ENCODE data around the gene KPNA2.
A peak's percentile ranks its signal among the peaks of the same experiment; 100 is the strongest.
"Not testable (repeated sequence)": the region's sequence is repeated elsewhere in the genome, so short reads cannot be mapped to it uniquely, and the experiment has no call there.

KPNA2 gene

GRCh38 chr17:68020409-68020756, 15.2 kb upstream of the KPNA2 start:
- no peak for DNase-seq (ENCODE audit: low spot score)

GRCh38 chr17:68020791-68021190, 14.7 kb upstream of the KPNA2 start:
- DNase-seq (ENCODE audit: low spot score) = not testable (repeated sequence)

- DNase-seq (ENCODE audit: low spot score) = no peak
Measured at GRCh38 chr17:68021963-68022362, 13.6 kb upstream of the KPNA2 start.

GRCh38 chr17:68022547-68022946, 13.0 kb upstream of the KPNA2 start:
- DNase-seq (ENCODE audit: low spot score) = not testable (repeated sequence)

GRCh38 chr17:68029512-68030215, 5.9 kb upstream of the KPNA2 start:
- no peak for DNase-seq (ENCODE audit: low spot score)

- no peak for DNase-seq (ENCODE audit: low spot score)
Measured at GRCh38 chr17:68033636-68034451, 1.7 kb upstream of the KPNA2 start.

- no peak for DNase-seq (ENCODE audit: low spot score)
Measured at GRCh38 chr17:68034452-68034776, 1.1 kb upstream of the KPNA2 start.

- DNase-seq (ENCODE audit: low spot score) = peak; percentile 91
Measured at GRCh38 chr17:68035131-68035522, 408 bp upstream of the KPNA2 start.

GRCh38 chr17:68036304-68037147, 991 bp downstream of the KPNA2 start:
- DNase-seq (ENCODE audit: low spot score) = no peak

GRCh38 chr17:68047153-68047846, 11.8 kb downstream of the KPNA2 start:
- DNase-seq (ENCODE audit: low spot score) = no peak

GRCh38 chr17:68047890-68048542, 12.5 kb downstream of the KPNA2 start:
- not testable (repeated sequence) for DNase-seq (ENCODE audit: low spot score)

GRCh38 chr17:68048996-68049395, 13.5 kb downstream of the KPNA2 start:
- no peak for DNase-seq (ENCODE audit: low spot score)

GRCh38 chr17:68049812-68050437, 14.4 kb downstream of the KPNA2 start:
- not testable (repeated sequence) for DNase-seq (ENCODE audit: low spot score)

GRCh38 chr17:68051321-68052312, 16.1 kb downstream of the KPNA2 start:
- not testable (repeated sequence) for DNase-seq (ENCODE audit: low spot score)

GRCh38 chr17:68052810-68053209, 17.3 kb downstream of the KPNA2 start:
- no peak for DNase-seq (ENCODE audit: low spot score)

- no peak for DNase-seq (ENCODE audit: low spot score)
Measured at GRCh38 chr17:68053231-68054013, 17.9 kb downstream of the KPNA2 start.

GRCh38 chr17:68054296-68054900, 18.9 kb downstream of the KPNA2 start:
- DNase-seq (ENCODE audit: low spot score) = no peak

GRCh38 chr17:68057531-68057952, 22.0 kb downstream of the KPNA2 start:
- DNase-seq (ENCODE audit: low spot score) = peak; percentile 34

- no peak for DNase-seq (ENCODE audit: low spot score)
Measured at GRCh38 chr17:68060336-68060735, 24.8 kb downstream of the KPNA2 start.

Measured in activated CD4-positive, alpha-beta T cell treated with anti-CD3 and anti-CD28 coated beads, Interleukin-2, Interleukin-4, amounts not matched to agents 100 ng/mL and 50 ng/mL, durations not matched to agents 16 hours and 8 hours (primary cell).